Measurements from ENCODE around the gene APOBEC2.

The APOBEC2 gene

DNA sequence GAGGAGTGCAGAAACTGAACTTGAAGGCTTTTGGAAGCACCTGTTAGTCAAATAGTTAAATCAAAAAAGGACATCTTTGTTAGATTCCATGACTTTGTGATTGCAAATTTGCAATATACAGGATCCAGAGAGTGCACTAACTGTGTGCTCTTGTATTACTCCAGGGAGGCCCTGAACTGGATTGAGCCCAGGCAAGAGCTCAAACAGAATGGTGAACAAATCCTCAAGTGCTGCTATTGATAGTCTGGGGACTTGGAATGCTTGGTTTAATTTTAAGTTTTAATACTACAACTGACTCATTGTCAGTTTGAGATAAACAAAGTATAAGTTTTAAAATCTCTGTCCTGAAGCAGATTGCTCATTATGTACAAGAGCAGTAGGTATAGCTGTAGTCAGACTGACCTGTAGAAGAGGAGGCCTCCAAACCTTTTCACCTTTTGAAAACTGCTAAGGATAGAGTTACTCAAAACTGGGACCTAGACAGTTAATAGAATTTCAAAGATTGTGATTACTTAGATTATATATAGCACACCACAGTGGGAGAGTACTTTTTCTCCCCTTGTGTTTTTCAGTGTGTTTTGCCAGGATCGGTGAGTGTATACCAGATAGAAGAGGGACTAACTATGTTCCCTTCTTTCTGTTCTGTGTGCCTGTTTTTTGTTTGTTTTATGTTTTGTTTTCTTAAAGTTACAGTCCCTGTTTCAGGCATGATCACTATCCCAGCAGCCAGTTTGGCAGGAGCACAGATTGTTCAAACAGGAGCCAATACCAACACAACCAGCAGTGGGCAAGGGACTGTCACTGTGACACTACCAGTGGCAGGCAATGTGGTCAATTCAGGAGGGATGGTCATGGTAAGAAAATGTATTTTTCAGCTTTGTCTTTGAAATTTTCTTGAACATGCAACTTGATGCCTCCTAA, 38.1 kb downstream of the APOBEC2 start:
- no peak for DNase-seq (ENCODE audit: low spot score)

DNA sequence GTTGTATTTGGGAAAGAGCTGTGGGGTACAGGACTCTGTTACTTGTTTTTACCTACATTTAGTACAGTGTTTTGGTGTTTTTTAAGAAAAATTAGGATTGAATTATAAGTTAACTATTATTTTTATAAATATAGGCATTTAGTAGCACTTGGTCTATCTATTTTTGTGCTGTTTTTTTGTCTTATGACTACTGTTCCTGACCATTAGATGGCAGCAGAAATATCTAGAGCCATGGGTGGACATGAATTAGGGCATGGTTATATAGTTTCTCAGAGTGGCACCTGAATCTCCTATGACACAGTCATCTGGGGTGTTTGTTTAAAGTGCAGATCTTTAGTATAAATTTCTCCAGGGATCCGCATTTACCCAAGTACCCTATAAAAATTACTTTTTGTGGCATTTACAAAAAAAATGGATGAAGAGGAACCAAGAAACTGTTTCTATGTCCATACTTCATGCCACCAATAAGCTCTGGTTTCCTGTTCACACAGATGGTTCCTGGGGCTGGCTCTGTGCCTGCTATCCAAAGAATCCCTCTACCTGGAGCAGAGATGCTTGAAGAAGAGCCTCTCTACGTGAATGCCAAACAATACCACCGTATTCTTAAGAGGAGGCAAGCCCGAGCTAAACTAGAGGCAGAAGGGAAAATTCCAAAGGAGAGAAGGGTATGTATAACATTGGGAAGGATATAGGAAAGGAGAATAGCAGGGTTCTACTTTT, 39.6 kb downstream of the APOBEC2 start:
- DNase-seq (ENCODE audit: low spot score) = no peak

DNA sequence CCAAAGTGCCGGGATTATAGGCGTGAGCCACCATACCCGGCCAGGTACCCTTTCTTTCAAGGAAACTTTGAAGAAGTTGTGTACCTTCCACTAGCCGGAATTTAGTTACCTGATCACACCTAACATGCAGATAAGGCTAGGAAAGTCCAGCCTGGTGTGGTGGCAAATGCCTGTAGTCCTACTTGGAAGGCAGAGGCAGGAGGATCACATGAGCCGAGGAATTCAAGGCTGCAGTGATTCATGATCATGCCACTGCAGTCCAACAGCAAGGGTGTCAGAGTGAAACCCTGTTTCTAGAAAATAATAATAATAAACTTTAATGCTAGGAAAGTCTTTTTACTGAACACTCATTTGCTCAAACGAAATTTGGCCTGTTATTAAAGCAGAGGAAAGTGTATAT, 40.7 kb downstream of the APOBEC2 start:
- DNase-seq (ENCODE audit: low spot score) = no peak

DNA sequence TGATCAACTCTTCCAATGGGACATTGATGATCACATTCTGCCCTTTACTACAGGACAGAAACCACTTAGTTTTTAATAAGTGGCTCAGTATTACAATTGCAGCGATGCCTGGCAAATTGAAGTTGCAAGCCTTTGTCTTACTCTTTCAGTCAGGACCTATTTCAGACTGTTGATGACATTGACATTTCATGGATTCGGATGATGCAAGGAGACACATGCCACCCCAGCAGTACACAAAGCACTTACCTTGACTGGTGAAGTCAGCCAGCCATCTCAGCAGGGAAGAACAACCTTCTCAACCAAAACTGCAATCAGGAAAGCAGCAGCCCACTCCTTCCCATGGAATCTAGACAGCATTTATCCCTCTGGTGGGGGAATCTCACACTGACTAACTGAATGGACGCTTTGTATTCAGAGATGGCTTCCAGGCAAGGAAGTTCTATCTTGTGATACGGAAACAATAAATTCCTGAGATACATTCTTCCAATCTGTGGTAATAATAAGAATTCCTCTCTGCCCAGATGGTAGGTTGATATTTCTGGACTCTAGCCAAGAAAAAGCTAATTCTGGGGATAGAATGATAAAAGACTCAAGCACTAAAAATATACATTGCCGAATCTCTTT, 44.6 kb downstream of the APOBEC2 start:
- peak; percentile 85 for DNase-seq (ENCODE audit: low spot score)

DNA sequence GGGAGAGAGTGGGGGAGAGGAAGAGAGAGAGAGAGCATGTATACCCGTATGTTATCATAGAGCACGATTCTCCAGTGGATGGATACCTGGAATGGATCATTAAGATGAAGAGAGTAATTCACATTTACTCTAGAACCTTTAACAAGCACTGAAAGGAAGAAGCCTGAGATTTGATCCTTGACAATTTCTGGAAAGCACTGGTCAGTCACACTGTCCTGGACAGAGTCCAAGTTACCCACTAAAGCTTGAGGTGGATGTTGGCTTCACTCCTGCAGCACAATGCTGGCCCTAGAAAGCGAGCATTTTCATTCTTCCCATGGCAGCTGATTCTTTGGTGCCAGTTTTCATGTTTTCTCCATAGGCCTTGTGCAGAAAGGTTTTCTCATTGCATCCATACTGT, 45.4 kb downstream of the APOBEC2 start:
- DNase-seq (ENCODE audit: low spot score) = no peak

DNA sequence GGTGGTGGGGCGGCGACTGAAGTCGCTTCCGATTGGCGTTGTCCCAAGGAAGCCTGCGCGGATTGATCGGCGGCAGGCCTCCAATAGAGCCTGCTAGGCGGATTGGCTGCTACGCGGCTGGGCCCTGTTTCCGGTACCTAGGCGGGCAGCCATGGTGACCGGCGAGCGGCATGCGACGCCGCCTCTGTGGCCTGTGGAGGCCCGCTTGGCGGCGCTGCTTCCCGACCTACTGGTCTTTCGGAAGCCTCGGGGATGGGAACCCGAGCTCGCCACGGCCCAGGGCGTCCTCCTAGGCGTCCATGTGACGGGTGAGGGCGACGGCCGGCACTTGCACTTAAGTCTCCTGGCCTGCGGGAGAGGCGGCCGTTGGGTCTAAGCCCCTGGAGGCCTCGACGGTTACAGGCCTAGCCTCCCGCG, 47.9 kb downstream of the APOBEC2 start:
- DNase-seq (ENCODE audit: low spot score) = no peak

DNA sequence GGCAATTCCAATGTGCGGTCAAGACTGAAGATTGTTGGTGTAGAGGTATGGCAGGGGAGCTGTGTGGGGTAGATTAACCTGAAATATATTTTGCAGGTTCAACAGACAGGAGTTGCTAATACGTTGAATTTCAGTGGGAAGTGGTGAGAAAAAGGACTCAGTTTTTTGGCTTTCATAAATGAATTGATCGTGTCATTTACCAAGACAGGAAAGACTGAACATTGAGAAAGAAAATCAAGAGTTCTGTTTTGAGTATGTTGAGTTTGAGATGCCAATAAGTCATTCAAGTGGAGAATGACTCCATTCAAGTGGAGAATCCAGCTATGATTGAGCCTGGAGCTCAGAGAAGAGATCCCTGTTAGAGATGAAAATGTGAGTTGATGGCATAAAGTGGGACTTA, 50.8 kb downstream of the APOBEC2 start:
- DNase-seq (ENCODE audit: low spot score) = no peak

DNA sequence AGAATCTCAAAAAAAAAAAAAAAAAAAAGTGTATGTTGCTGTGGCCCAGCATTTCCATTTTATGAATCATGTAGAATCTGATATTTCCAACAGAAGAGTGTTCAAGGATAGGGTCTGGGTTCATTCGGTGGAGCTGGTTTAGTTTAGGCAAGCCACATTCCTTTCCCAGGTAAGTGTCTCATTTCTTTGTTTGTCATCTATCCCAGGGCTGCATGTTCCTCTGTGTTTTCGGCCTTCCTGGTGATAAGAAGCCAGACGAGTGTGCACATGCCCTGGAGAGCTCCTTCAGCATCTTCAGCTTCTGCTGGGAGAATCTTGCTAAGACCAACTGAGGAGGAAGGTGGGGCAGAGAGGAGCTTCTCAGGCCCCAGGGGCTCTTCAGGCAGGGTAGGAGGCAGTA, 58.0 kb downstream of the APOBEC2 start:
- no peak for DNase-seq (ENCODE audit: low spot score)
